PC-9 (cell line): ENCODE data around the gene VGLL2.

Experiments
- EZH2 ChIP-seq: fragments of 200-600 bp; sonication (generic); IDR thresholded peaks from 2 replicates; pipeline ENCODE4 v1.8.0; 2017; ENCODE audit warnings: antibody characterized with exemption, low read depth
- TF ChIP-seq, protein P1 (sequence below): fragments of 200-600 bp; sonication (generic); conservative IDR thresholded peaks from 2 replicates; pipeline ENCODE4 v1.6.1; 2017; ENCODE audit warnings: mixed run types, antibody characterized with exemption, mild to moderate bottlenecking, moderate library complexity

DNA sequence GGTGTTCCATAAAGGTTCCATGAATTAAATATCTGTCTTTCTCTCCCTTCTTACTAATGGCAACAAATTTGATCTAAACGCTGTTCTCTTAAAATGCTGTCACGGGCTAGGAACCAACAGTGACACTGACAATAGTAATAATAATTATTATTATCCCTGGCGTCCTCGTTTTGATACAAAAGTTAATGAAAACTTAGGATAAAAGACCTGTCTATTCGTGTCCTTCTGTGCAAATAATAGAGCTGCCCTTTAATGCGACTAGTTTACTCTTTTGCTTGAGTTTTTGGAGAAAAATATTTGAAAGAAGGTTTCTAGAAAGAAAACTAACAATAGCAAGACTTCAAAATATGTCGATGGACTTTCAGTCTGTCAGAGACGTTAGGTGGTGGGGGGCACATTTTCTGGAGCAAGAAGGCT lies 4.3 kb downstream of the VGLL2 start:
- TF ChIP-seq, protein P1, sequence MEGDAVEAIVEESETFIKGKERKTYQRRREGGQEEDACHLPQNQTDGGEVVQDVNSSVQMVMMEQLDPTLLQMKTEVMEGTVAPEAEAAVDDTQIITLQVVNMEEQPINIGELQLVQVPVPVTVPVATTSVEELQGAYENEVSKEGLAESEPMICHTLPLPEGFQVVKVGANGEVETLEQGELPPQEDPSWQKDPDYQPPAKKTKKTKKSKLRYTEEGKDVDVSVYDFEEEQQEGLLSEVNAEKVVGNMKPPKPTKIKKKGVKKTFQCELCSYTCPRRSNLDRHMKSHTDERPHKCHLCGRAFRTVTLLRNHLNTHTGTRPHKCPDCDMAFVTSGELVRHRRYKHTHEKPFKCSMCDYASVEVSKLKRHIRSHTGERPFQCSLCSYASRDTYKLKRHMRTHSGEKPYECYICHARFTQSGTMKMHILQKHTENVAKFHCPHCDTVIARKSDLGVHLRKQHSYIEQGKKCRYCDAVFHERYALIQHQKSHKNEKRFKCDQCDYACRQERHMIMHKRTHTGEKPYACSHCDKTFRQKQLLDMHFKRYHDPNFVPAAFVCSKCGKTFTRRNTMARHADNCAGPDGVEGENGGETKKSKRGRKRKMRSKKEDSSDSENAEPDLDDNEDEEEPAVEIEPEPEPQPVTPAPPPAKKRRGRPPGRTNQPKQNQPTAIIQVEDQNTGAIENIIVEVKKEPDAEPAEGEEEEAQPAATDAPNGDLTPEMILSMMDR, result no peak
- TF ChIP-seq EZH2, result no peak
